K562 (cell line): ENCODE data around the gene SYNE1. TPM values are rescaled to one million over a fixed set of nuclear protein-coding genes. Genes with fewer than 3 reads are reported as not detected.

Experiments used
- ATAC-seq: fragments of 200-7000 bp; cut with Tn5 transposase; 3 replicates; pipeline ENCODE4 v1.9.1; 2020; ENCODE audit warnings: moderate library complexity
- BruUV-seq: library from RNA; stranded (reverse); fragments of 400-500 nt; replicated peaks from 2 replicates; lab custom pipeline; 2021; lab: Mats Ljungman, UMichigan
- CTCF ChIA-PET: fragments of 300-600 bp; formaldehyde crosslinking; extraction: SDS; loops from one replicate; lab custom pipeline; 2021; ENCODE audit warnings: low intra/inter-chr PET ratio; lab: Yijun Ruan, JAX
- POLR2A ChIA-PET: fragments of 300-600, 350-650 bp; sonication (Branson Sonifier 250); formaldehyde crosslinking; extraction: SDS; loops from one replicate; lab custom pipeline; 2021; ENCODE audit warnings: antibody characterized with exemption, inconsistent platforms; lab: Yijun Ruan, JAX
- DNase-seq, 4 experiments: peaks; one replicate each; pipeline versions ENCODE4 v3.0.0 to v3.0.0-alpha.2; 2011 to 2018; ENCODE audit warnings: low spot score in 3 of 4, mixed read lengths in 3 of 4; ENCODE audit errors: extremely low read depth in 1 of 4
- FAIRE-seq: peaks from 2 replicates; lab custom pipeline; 2011; peaks lifted over from hg19 to GRCh38; lab: Jason Lieb, UNC
- H2AFZ ChIP-seq: 2 replicates; pipeline ENCODE4 v1.6.0; 2011; ENCODE audit warnings: low read depth, low read length, control low read depth, inconsistent platforms
- H3K27ac ChIP-seq: fragments of 200-600 bp; 3 replicates; pipeline ENCODE4 v1.8.0; 2011; ENCODE audit warnings: low read depth, mild to moderate bottlenecking, control low read depth, inconsistent platforms, low read length, moderate library complexity, mixed read lengths; ENCODE audit errors: extremely low read depth
- H3K27me3 ChIP-seq, 2 experiments: fragments of 300-600 bp in 1 of 2; 2 replicates in 1 of 2; 3 replicates in 1 of 2; pipeline versions ENCODE4 v1.6.0 to v1.8.0; 2011; ENCODE audit warnings: inconsistent platforms in 2 of 2, low read length in 2 of 2, mild to moderate bottlenecking in 1 of 2, mixed read lengths in 1 of 2, moderate library complexity in 1 of 2; ENCODE audit not compliant: control insufficient read depth in 2 of 2, insufficient read depth in 2 of 2
- H3K36me3 ChIP-seq: fragments of 300-600 bp; 3 replicates; pipeline ENCODE4 v1.8.0; 2011; ENCODE audit warnings: mild to moderate bottlenecking, low read length, inconsistent platforms; ENCODE audit not compliant: control insufficient read depth, insufficient read depth
- H3K4me1 ChIP-seq, 2 experiments: fragments of 200-600 bp in 1 of 2; replicated peaks in 1 of 2; 2 replicates in 1 of 2; 3 replicates in 1 of 2; pipeline versions ENCODE4 v1.5.1 to v1.8.0; 2011; ENCODE audit warnings: inconsistent platforms in 2 of 2, low read length in 2 of 2, mild to moderate bottlenecking in 1 of 2, mixed read lengths in 1 of 2, moderate library complexity in 1 of 2; ENCODE audit not compliant: control insufficient read depth in 2 of 2, insufficient read depth in 2 of 2
- H3K4me2 ChIP-seq: 2 replicates; pipeline ENCODE4 v1.6.1; 2011; ENCODE audit warnings: low read length, control low read depth, inconsistent platforms, mixed read lengths; ENCODE audit not compliant: insufficient read depth
- H3K4me3 ChIP-seq: fragments of 200-600 bp; sonication (generic), shearing (Covaris generic); 2 replicates; pipeline ENCODE4 v1.5.1; 2016; ENCODE audit warnings: control low read depth, inconsistent platforms
- H3K79me2 ChIP-seq: fragments of 200-600 bp; 3 replicates; pipeline ENCODE4 v1.8.0; 2011; ENCODE audit warnings: low read length, inconsistent platforms; ENCODE audit not compliant: control insufficient read depth, insufficient read depth
- H3K9ac ChIP-seq, 2 experiments: 2 replicates each; pipeline versions ENCODE4 v1.6.0 to v1.6.1; 2011; ENCODE audit warnings: low read depth in 2 of 2, low read length in 2 of 2, control low read depth in 1 of 2, inconsistent platforms in 1 of 2, mild to moderate bottlenecking in 1 of 2, mixed read lengths in 1 of 2; ENCODE audit not compliant: insufficient read depth in 1 of 2
- H3K9me1 ChIP-seq: one replicate; pipeline ENCODE4 v1.6.0; 2011; ENCODE audit warnings: inconsistent platforms, mild to moderate bottlenecking, low read length, moderate library complexity; ENCODE audit not compliant: control insufficient read depth, insufficient read depth
- H3K9me3 ChIP-seq: replicated peaks from 2 replicates; pipeline ENCODE4 v1.5.1; 2011; ENCODE audit warnings: low read depth, low read length, inconsistent platforms; ENCODE audit not compliant: control insufficient read depth, insufficient read depth
- H4K20me1 ChIP-seq: replicated peaks from 2 replicates; pipeline ENCODE4 v1.6.1; 2011; ENCODE audit warnings: low read length, inconsistent platforms, mixed read lengths; ENCODE audit not compliant: control insufficient read depth, insufficient read depth
- AFF4 ChIP-seq: sonication (generic); formaldehyde crosslinking; IDR thresholded peaks from 2 replicates; pipeline ENCODE4 v1.8.0; 2023; ENCODE audit warnings: mild to moderate bottlenecking, missing genetic modification reagents
- BCL6 ChIP-seq: fragments of 250-450 bp; sonication (Bioruptor Pico); IDR thresholded peaks from 2 replicates; pipeline ENCODE4 v1.4.0; 2020
- BRD9 ChIP-seq: fragments of 450-650 bp; IDR thresholded peaks from 2 replicates; pipeline ENCODE4 v1.6.1; 2018; ENCODE audit warnings: low read depth; ENCODE audit not compliant: partially characterized antibody
- CBFA2T2 ChIP-seq: fragments of 450-650 bp; conservative IDR thresholded peaks from 2 replicates; pipeline ENCODE4 v1.6.1; 2017; ENCODE audit warnings: mild to moderate bottlenecking
- EGR1 ChIP-seq: fragments of 450-650 bp; conservative IDR thresholded peaks from 2 replicates; pipeline ENCODE4 v1.6.1; 2017; ENCODE audit warnings: mild to moderate bottlenecking
- FOS ChIP-seq: IDR thresholded peaks from 3 replicates; pipeline ENCODE4 v1.6.1; 2011; ENCODE audit not compliant: insufficient read length; ENCODE audit errors: extremely low read depth
- HNRNPUL1 ChIP-seq: fragments of 200-400 bp; formaldehyde crosslinking; IDR thresholded peaks from 2 replicates; pipeline ENCODE4 v1.6.1; 2017; ENCODE audit warnings: low read length
- MCM2 ChIP-seq: fragments of 450-650 bp; IDR thresholded peaks from 2 replicates; pipeline ENCODE4 v1.6.1; 2017; ENCODE audit warnings: low read depth, mild to moderate bottlenecking
- NR2C1 ChIP-seq, 2 experiments: fragments of 450-650 bp; IDR thresholded peaks; 2 replicates each; pipeline ENCODE4 v1.6.1; 2017; ENCODE audit warnings: mild to moderate bottlenecking in 2 of 2, antibody characterized with exemption in 1 of 2, inconsistent platforms in 1 of 2, missing compliant biosample characterization in 1 of 2, missing genetic modification characterization in 1 of 2
- NUFIP1 ChIP-seq: fragments of 450-650 bp; IDR thresholded peaks from 2 replicates; pipeline ENCODE4 v1.6.1; 2018; ENCODE audit not compliant: partially characterized antibody
- PML ChIP-seq: IDR thresholded peaks from 2 replicates; pipeline ENCODE4 v1.6.1; 2012; ENCODE audit warnings: low read length, inconsistent platforms
- SNAPC5 ChIP-seq: fragments of 250-450 bp; sonication (Bioruptor Pico); IDR thresholded peaks from 2 replicates; pipeline ENCODE4 v1.8.0; 2021; ENCODE audit warnings: moderate library complexity, mild to moderate bottlenecking, inconsistent platforms
- SRSF9 ChIP-seq: fragments of 200-400 bp; formaldehyde crosslinking; IDR thresholded peaks from 2 replicates; pipeline ENCODE4 v1.6.1; 2017; ENCODE audit warnings: low read depth, low read length, borderline replicate concordance
- ZNF445 ChIP-seq: fragments of 250-450 bp; sonication (Bioruptor Pico); IDR thresholded peaks from 2 replicates; pipeline ENCODE4 v1.4.0; 2020; ENCODE audit warnings: low read depth, mild to moderate bottlenecking, moderate library complexity
- ZNF609 ChIP-seq: sonication (generic); formaldehyde crosslinking; IDR thresholded peaks from 2 replicates; pipeline ENCODE4 v1.8.1; 2023; ENCODE audit warnings: missing genetic modification reagents, mild to moderate bottlenecking, borderline replicate concordance
- WGBS: fragments of 100-300 bp; shearing (Covaris generic); methylation state at CpG from one replicate; pipeline ENCODE4 v1.1.6; 2016; ENCODE audit warnings: low coverage, mixed read lengths; ENCODE audit not compliant: insufficient coverage; ENCODE audit errors: missing lambda C conversion rate; 5-methylcytosine and 5-hydroxymethylcytosine counted together
- in situ Hi-C: fragments of 300-500 bp; cut with MboI; formaldehyde crosslinking; loops from 4 replicates; pipeline ENCODE4 v1.15.0; 2018; ENCODE audit warnings: inconsistent platforms, mixed read lengths
- intact Hi-C: fragments of 100-400 bp; cut with micrococcal nuclease; formaldehyde crosslinking; loops from 2 replicates; pipeline ENCODE4 v1.14.2; 2022
- polyA plus RNA-seq, 8 experiments: library from polyadenylated mRNA; depleted of rRNA in 4 of 8; stranded (reverse) in 5 of 8; unstranded in 3 of 8; fragments of >200 nt; fragmentation: Nextera tagmentation in 2 of 8; fragmentation: Illumina TruSeq in 1 of 8; extraction: Ambion mirVana in 2 of 8; extraction: Trizol in 1 of 8; gene quantifications; 2 replicates each; pipeline versions ENCODE4 v1.2.1 to v1.2.3, GENCODE V29; 2011 to 2014; ENCODE audit warnings: inconsistent platforms in 1 of 8, missing spikeins in 1 of 8
- total RNA-seq, 7 experiments: library from RNA; depleted of rRNA in 6 of 7; stranded (reverse); fragments of >200 nt in 6 of 7; fragmentation: Illumina TruSeq in 2 of 7; extraction: Trizol in 2 of 7; gene quantifications; 2 replicates each; pipeline versions ENCODE4 v1.2.1 to v1.2.3, GENCODE V29; 2011 to 2021; ENCODE audit warnings: low replicate concordance in 1 of 7

SYNE1 gene
- total and polyA plus RNA-seq, 9 of the 15 experiments (the other 6 are each of a cell fraction or from before 2014, with no cell fraction given) = under 0.01 to 0.42 (median 0.08) TPM; not detected in 1

GRCh38 chr6:152308306-152308705, 328.9 kb downstream of the SYNE1 start:
- WGBS = 0% methylated on average over 5 of the region's 5 CpGs
- Histone ChIP-seq H3K79me2 (no peaks in the 10 kb centered on the region), H2AFZ (no peak overlapping the region), H3K36me3 (no peaks in the 10 kb centered on the region), H3K9me1 (no peaks in the 10 kb centered on the region), H3K9ac (no peak overlapping the region), H3K27ac (no peak overlapping the region), H3K4me2 (no peak overlapping the region), H3K27me3 (0 out of 5 replicates have a peak, but pooled peaks cover 0 to 4% of the 10 kb centered on the region in 2 experiments), H3K9me3 (no peaks in the 10 kb centered on the region), H3K4me1 (no peaks in the 10 kb centered on the region), H3K4me3 (no peak overlapping the region), H4K20me1 (no peaks in the 10 kb centered on the region)
- no peak for FAIRE-seq
- intact Hi-C loops (no loop called here), in situ Hi-C loops (no loop called here)
- POLR2A ChIA-PET = interaction anchor here (0.6 to 1.5 kb wide), 2 partner anchors 14 to 72 kb away, joined by 3 read pairs; no protein-coding TSS in a partner anchor
- no peak for TF ChIP-seq NUFIP1
- TF ChIP-seq NR2C1 (IDR thresholded peaks at IDR 0.05) = no peak
- no peak for TF ChIP-seq NR2C1 (tag; IDR thresholded peaks at IDR 0.05)
- no peak for TF ChIP-seq EGR1
- TF ChIP-seq BRD9 = no peak
- TF ChIP-seq HNRNPUL1 = no peak
- TF ChIP-seq MCM2 = no peak
- TF ChIP-seq BCL6 (CRISPR knock-in tag) = no peak
- TF ChIP-seq SRSF9 = no peak
- TF ChIP-seq AFF4 (CRISPR knock-in tag) = no peak
- no peak for TF ChIP-seq FOS
- no peak for TF ChIP-seq SNAPC5 (CRISPR knock-in tag)
- no peak for TF ChIP-seq PML
- no peak for TF ChIP-seq ZNF609 (CRISPR knock-in tag)
- no peak for TF ChIP-seq ZNF445 (CRISPR knock-in tag)
- TF ChIP-seq CBFA2T2 = no peak
- BruUV-seq = no TSS peak
- CTCF ChIA-PET = no interaction called here
- no peak for DNase-seq
- ATAC-seq = no peak
